ENCODE data around the gene CNPY2.

The CNPY2 gene

GRCh38 chr12:56304872-56305590 lies 10.8 kb downstream of the CNPY2 start:
- TF ChIP-seq, protein P1, sequence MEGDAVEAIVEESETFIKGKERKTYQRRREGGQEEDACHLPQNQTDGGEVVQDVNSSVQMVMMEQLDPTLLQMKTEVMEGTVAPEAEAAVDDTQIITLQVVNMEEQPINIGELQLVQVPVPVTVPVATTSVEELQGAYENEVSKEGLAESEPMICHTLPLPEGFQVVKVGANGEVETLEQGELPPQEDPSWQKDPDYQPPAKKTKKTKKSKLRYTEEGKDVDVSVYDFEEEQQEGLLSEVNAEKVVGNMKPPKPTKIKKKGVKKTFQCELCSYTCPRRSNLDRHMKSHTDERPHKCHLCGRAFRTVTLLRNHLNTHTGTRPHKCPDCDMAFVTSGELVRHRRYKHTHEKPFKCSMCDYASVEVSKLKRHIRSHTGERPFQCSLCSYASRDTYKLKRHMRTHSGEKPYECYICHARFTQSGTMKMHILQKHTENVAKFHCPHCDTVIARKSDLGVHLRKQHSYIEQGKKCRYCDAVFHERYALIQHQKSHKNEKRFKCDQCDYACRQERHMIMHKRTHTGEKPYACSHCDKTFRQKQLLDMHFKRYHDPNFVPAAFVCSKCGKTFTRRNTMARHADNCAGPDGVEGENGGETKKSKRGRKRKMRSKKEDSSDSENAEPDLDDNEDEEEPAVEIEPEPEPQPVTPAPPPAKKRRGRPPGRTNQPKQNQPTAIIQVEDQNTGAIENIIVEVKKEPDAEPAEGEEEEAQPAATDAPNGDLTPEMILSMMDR (conservative IDR thresholded peaks at IDR 0.05; ENCODE audit: low read depth, low read length): no peak
- H3K4me3 ChIP-seq (ENCODE audit: low read depth, low read length): no peak overlapping the region
- DNase-seq (ENCODE audit: low read depth): no peak

GRCh38 chr12:56304276-56304675 lies 11.5 kb downstream of the CNPY2 start:
- TF ChIP-seq, protein P1 (conservative IDR thresholded peaks at IDR 0.05; ENCODE audit: low read depth, low read length): no peak
- DNase-seq (ENCODE audit: low read depth): no peak
- no peak overlapping the region for H3K4me3 ChIP-seq (ENCODE audit: low read depth, low read length)

- H3K4me3 ChIP-seq (ENCODE audit: low read depth, low read length): peak overlapping the region; percentile 90
- no peak for DNase-seq (ENCODE audit: low read depth)
- TF ChIP-seq, protein P1 (conservative IDR thresholded peaks at IDR 0.05; ENCODE audit: low read depth, low read length): no peak
Measured at GRCh38 chr12:56300644-56301464, 14.9 kb downstream of the CNPY2 start.

DNA sequence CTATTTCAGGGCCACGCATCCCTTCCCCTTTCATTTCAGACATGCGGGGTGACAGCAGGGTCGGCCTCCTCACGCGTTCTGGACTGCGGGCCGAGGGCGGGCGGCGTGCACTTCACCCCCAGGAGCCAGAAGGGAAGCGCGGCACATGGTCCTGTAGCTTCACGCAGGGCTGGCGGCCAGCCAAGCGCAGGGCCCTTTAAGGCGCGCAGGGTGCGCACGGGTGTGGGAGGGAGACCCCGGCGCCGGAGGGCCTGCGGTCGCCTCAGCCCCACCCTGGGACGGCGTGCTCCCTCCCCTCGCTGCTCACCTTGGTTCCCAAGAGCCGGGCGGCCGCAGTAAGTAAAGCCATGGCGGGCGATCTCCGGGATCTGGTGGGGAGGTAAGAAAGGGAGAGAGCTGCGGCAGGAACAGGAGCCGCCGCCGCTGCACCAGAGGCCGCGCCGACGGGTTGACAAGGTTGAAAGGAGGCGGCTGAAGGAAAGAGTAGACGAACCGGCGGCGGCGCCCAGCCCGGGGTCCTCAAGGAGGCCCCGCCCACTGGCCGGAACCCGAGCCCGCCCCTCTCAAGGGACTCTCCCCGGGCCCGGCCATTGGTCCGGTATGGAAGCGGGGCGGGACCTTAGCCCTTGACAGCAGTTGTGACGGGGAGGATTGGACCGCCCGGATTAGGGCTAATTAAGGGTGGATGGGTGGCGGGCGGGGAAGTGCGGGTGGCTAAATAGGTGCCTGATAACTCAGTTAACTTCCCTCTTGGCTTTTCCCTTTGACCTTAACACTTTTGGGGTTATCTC lies 15.7 kb downstream of the CNPY2 start, which contains the start of gene CS:
TSS of gene CS (minus strand) at position 478 of the 791 bp plus-strand sequence. CDS start at position 349, 129 bp downstream.
- H3K4me3 ChIP-seq (ENCODE audit: low read depth, low read length): peak within 1 kb of the TSS; percentile 90
- DNase-seq (ENCODE audit: low read depth): peak; percentile 99
- TF ChIP-seq, protein P1 (conservative IDR thresholded peaks at IDR 0.05; ENCODE audit: low read depth, low read length): no peak

DNA sequence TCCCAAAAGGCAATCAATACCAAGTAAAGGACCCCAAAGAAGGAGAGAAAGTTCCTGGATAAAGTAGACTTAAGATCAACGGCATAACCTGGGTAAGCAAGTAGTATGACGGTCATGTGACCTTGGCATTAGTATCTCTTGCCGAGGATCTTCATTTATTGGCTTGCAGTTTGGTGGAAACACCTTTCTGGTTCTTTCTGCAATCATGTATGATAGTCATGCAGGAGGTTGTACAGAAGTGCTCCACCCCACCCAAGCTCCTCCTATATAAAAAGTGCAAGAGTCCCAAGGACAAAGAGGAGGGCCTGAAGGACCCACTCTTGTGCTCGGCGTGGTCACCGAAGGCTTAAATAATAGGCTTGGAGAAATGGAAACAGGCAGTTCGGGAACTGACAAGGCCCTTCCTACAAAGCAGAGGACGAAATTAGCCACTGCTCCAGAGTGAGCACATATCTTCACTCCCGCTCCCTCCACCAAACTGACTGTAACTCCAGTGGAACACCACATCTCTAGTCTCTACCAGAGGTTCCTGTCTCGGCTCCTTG lies 16.4 kb downstream of the CNPY2 start:
- TF ChIP-seq, protein P1 (conservative IDR thresholded peaks at IDR 0.05; ENCODE audit: low read depth, low read length): no peak
- DNase-seq (ENCODE audit: low read depth): no peak
- H3K4me3 ChIP-seq (ENCODE audit: low read depth, low read length): peak overlapping the region; percentile 90

DNA sequence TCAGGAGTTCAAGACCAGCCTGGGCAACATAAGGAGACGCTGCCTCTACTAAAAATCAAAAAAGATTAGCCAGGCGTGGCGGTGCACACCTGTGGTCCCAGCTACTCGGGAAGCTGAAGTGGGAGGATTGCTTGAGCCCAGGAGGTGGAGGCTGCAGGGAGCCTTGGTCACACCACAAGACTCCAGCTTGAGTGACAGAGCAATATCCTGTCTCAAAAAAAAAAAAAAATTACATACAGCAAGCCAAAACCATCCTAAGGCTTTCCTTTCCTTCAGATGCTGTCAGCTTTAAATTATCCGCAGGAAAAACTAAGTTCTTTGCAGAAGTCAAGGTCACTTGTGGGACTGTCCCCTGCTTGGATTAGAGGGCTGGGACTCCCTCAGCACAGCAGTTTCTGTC lies 17.0 kb downstream of the CNPY2 start:
- H3K4me3 ChIP-seq (ENCODE audit: low read depth, low read length): peak overlapping the region; percentile 90
- no peak for DNase-seq (ENCODE audit: low read depth)
- TF ChIP-seq, protein P1 (conservative IDR thresholded peaks at IDR 0.05; ENCODE audit: low read depth, low read length): no peak
